Measurements from ENCODE around the gene WBP2. TPM values are rescaled to one million over a fixed set of nuclear protein-coding genes. Genes with fewer than 3 reads are reported as not detected.
"Not testable (repeated sequence)": the region's sequence is repeated elsewhere in the genome, so short reads cannot be mapped to it uniquely, and the experiment has no call there.

Gene WBP2
- total RNA-seq, 4 donors from 2014 or later: 41.8 to 64.5 (median 53.5) TPM

DNA sequence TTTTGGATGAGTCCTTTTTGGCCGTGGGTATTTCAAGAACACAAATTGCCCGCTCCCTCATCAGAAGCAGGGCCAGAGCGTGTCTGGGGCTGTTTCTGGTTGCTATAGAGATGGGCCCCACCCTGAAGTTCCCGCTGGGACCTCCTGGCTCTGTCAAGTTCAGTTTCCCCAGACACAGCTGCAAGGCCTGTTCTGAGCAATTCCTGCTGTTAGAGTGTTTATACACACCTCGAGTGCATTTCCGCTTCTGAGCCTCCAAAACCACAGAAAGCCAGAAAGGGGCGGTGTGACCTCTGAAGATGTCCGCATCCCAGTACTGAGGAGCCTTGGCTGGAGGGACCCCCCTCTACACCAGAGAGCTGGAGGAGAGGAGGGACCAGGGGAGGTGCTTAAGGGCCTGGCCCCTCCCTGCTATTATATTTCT lies 9.3 kb upstream of the WBP2 start:
- no peak for DNase-seq
- no peak overlapping the region for H3K4me3 ChIP-seq (replicated peaks in 1 of 3)
- H3K36me3 ChIP-seq: no peaks in the 10 kb centered on the region
- no peaks in the 10 kb centered on the region for H3K27me3 ChIP-seq
- WGBS, 2 donors: 30 to 53% methylated on average over 5 to 8 of the region's 8 CpGs
- intact Hi-C loops (cut with DNase I): no loop called here
- H3K4me1 ChIP-seq: peaks cover 0 to 13% of the 10 kb centered on the region in 2 donors
- no peaks in the 10 kb centered on the region for H3K9me3 ChIP-seq
- TF ChIP-seq POLR2A (IDR thresholded peaks at IDR 0.05): no peak
- TF ChIP-seq, protein P1, sequence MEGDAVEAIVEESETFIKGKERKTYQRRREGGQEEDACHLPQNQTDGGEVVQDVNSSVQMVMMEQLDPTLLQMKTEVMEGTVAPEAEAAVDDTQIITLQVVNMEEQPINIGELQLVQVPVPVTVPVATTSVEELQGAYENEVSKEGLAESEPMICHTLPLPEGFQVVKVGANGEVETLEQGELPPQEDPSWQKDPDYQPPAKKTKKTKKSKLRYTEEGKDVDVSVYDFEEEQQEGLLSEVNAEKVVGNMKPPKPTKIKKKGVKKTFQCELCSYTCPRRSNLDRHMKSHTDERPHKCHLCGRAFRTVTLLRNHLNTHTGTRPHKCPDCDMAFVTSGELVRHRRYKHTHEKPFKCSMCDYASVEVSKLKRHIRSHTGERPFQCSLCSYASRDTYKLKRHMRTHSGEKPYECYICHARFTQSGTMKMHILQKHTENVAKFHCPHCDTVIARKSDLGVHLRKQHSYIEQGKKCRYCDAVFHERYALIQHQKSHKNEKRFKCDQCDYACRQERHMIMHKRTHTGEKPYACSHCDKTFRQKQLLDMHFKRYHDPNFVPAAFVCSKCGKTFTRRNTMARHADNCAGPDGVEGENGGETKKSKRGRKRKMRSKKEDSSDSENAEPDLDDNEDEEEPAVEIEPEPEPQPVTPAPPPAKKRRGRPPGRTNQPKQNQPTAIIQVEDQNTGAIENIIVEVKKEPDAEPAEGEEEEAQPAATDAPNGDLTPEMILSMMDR (IDR thresholded peaks at IDR 0.05): no peak
- H3K27ac ChIP-seq: peak overlapping the region in 2 of 3 donors; percentile 12 to 26

DNA sequence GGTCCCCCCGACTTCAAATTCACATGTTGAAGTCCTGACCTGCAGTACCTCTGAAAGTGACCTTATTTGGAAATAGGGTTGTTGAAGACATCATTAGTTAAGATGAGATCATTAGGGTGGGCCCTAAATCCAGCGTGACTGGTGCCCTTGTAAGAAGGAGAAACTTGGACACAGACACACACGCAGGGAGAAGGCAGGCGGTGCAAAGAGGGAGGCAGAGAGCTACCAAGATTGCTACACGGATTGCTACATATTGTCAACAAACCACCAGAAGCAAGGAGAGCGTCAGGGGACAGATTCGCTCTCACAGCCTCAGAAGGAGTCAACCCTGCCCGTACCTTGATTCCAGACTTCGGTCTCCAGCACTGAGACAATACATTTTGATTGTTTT lies 6.8 kb upstream of the WBP2 start:
- H3K27ac ChIP-seq: no peak overlapping the region
- DNase-seq: no peak
- WGBS, 2 donors: 87 to 89% methylated on average over 9 of the region's 9 CpGs

GRCh38 chr17:75859358-75859757 lies 4.2 kb upstream of the WBP2 start:
- DNase-seq; H3K9me3 ChIP-seq; H3K4me1 ChIP-seq; H3K36me3 ChIP-seq; H3K4me3 ChIP-seq (replicated peaks in 1 of 3); intact Hi-C loops (cut with DNase I); H3K27me3 ChIP-seq: not testable (repeated sequence)
- 83 to 89% methylated on average over 10 of the region's 10 CpGs for WGBS, 2 donors
- peak overlapping the region in 2 of 3 donors; percentile 38 to 63 for H3K27ac ChIP-seq

More for the DNA sequence above, 6.8 kb upstream of the WBP2 start:
- H3K4me3 ChIP-seq (replicated peaks in 1 of 3): no peak overlapping the region
- intact Hi-C loops (cut with DNase I): no loop called here
- no peaks in the 10 kb centered on the region for H3K36me3 ChIP-seq
- H3K4me1 ChIP-seq: peaks cover 0 to 8% of the 10 kb centered on the region in 2 donors
- no peaks in the 10 kb centered on the region for H3K27me3 ChIP-seq
- TF ChIP-seq POLR2A (IDR thresholded peaks at IDR 0.05): no peak
- TF ChIP-seq, protein P1 (IDR thresholded peaks at IDR 0.05): no peak
- no peaks in the 10 kb centered on the region for H3K9me3 ChIP-seq

DNA sequence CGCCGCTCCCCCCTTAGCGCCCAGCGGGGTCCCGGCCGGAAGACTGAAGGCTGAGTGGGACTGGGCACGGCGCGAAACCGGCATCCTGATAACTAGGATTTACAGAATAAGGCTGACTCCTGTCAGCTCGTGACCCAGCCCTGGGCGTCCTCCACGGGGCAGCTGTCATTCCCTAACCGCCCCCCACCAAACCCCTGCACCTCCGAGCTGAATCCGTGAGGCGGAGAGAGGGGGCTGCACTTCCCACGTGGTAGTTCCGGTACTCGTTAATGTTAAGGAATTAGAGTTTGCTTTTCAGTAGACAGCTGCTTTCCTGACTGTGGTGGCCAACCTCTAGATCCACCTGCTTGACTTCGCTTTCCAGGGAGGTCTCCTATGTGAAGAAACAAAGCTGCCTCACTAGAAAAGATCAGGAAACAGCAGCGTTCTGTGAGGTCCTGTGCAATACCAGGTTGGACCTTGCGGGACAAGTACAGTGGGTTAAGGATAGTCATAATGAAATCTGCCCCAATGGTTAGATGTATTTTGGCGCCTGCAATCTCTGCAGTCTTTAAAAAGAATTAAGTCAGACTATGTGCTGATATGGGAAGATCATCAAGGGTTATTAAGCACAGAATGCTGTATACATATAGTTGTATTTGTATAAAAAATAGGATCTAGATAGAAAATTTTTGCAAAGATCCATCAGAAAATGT lies 1.1 kb upstream of the WBP2 start:
- peak overlapping the region; percentile 70 to 83 (median 71) for H3K4me3 ChIP-seq (replicated peaks in 1 of 3)
- H3K4me1 ChIP-seq: peaks cover 17 to 19% of the 10 kb centered on the region in 2 donors
- no peak for TF ChIP-seq POLR2A (IDR thresholded peaks at IDR 0.05)
- TF ChIP-seq, protein P1 (IDR thresholded peaks at IDR 0.05): no peak
- H3K27me3 ChIP-seq: no peaks in the 10 kb centered on the region
- H3K27ac ChIP-seq: peak overlapping the region; percentile 96 to 98 (median 97)
- no peaks in the 10 kb centered on the region for H3K9me3 ChIP-seq
- intact Hi-C loops (cut with DNase I): no loop called here
- WGBS, 2 donors: 5 to 8% methylated on average over 10 of the region's 24 CpGs
- no peak for DNase-seq
- H3K36me3 ChIP-seq: peaks cover 3 to 4% of the 10 kb centered on the region in 2 donors

DNA sequence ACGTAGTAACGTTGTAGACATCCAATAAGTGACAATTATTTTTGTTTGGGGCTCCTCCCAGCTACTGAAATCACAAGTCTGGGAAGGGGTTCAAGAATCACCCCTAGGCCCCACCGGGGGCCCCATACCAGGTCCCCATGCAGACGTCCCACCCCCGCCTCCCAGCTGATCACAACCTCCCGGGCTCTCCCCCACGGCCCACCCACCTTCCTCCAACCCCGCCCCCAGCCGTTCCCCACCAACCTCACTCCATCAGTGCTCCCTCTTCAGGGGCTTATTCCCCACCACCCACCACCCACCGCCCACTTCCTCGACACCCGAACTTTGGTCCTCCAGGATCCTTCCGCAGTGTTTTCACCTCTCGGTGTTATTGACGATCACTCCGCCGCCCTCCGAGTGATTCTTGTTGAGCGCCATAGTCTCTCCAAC lies 240 bp downstream of the WBP2 start:
- H3K4me1 ChIP-seq: peaks cover 18 to 19% of the 10 kb centered on the region in 2 donors
- peaks cover 15 to 16% of the 10 kb centered on the region in 2 donors for H3K36me3 ChIP-seq
- TF ChIP-seq POLR2A (IDR thresholded peaks at IDR 0.05): peak in 1 of 2 donors; percentile 30
- TF ChIP-seq, protein P1 (IDR thresholded peaks at IDR 0.05): peak in 1 of 6 experiments; percentile 18
- no peak for DNase-seq
- intact Hi-C loops (cut with DNase I): no loop called here
- 0 to 1% methylated on average over 13 to 19 of the region's 19 CpGs for WGBS, 2 donors
- H3K27me3 ChIP-seq: no peaks in the 10 kb centered on the region
- peak overlapping the region; percentile 25 to 87 (median 70) for H3K4me3 ChIP-seq (replicated peaks in 1 of 3)
- peak overlapping the region; percentile 90 to 98 (median 97) for H3K27ac ChIP-seq
- H3K9me3 ChIP-seq: no peaks in the 10 kb centered on the region

All from thyroid gland (tissue), 4 donors.